Measurements from ENCODE around the gene UBE4B. TPM values are rescaled to one million over a fixed set of nuclear protein-coding genes. Genes with fewer than 3 reads are reported as not detected.
A peak's percentile ranks its signal among the peaks of the same experiment; 100 is the strongest.
"Not testable (repeated sequence)": the region's sequence is repeated elsewhere in the genome, so short reads cannot be mapped to it uniquely, and the experiment has no call there.

UBE4B gene
- total and polyA plus RNA-seq, 2 of the 13 experiments (the other 11 are each of a cell fraction or from before 2014, with no cell fraction given), result 15.2 to 24.8 TPM

DNA sequence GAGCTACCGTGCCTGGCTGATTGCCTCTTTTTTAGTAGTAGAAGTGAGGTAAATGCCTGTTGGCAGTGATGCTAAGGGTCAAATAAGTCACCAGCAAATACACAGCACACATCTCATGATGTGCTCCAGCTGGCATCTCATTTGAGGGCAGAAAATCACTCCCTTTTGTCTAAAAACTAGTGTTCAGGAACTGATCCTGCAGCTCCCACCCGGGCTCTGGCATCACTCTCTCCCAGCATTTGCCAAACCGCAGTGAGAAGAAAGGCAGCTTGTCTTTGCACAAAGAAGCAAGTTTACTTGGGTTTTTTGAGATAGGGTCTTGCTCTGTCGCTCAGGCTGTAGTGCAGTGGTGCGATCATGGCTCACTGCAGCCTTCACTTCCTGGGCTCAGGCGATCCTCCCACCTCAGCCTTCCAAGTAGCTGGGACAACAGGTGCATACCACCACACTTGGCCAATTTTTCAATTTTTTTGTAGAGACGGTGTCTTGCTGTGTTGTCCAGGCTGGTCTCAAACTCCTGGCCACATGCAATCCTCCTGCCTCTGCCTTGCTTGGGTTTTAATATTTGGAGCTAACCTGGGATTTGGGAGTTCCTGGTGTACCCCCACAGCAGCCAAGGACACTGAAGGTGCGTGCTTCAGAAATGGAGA lies 31.6 kb upstream of the UBE4B start:
- ChIA-PET CTCF (ENCODE audit: low intra/inter-chr PET ratio, low total read pairs) (no interaction called here), POLR2A (no interaction called here)
- Histone ChIP-seq H4K20me1 (ENCODE audit: insufficient read depth, low read length) (no peaks in the 10 kb centered on the region), H3K9me3 (ENCODE audit: low read length) (no peaks in the 10 kb centered on the region), H3K4me3 (replicated peaks in 1 of 3; ENCODE audit: insufficient read depth in 1 of 3, low read depth in 2 of 3, low read length in 3 of 3) (no peak overlapping the region), H3K4me2 (ENCODE audit: low read depth, low read length) (no peak overlapping the region), H3K4me1 (ENCODE audit: insufficient read depth, low read length) (peaks cover 7% of the 10 kb centered on the region), H3K9ac (ENCODE audit: insufficient read depth, low read depth, low read length) (no peak overlapping the region), H3K79me2 (ENCODE audit: insufficient read depth, low read length) (no peaks in the 10 kb centered on the region), H3K27ac (ENCODE audit: extremely low read length, insufficient read depth, low read length) (no peak overlapping the region), H2AFZ (ENCODE audit: low read length) (no peak overlapping the region), H3K36me3 (replicated peaks in 1 of 2; ENCODE audit: control insufficient read depth in 1 of 2, insufficient read depth in 2 of 2, low read length in 2 of 2) (no peaks in the 10 kb centered on the region), H3K27me3 (ENCODE audit: control insufficient read depth in 1 of 2, insufficient read depth in 2 of 2, low read length in 2 of 2) (peaks cover 0 to 17% of the 10 kb centered on the region in 2 experiments; a peak in 4 of 5 replicates)
- no TSS peak for BruUV-seq (replicated peaks)
- no peak for DNase-seq (ENCODE audit: low spot score)
- in situ Hi-C loops (cut with HindIII; ENCODE audit: extremely low pct_ligation_motif_present, low pct_unique_long_range_greater_than_20kb), result no loop called here
- WGBS (ENCODE audit: low lambda C conversion rate), result 68% methylated on average over 7 of the region's 8 CpGs
- no peak for FAIRE-seq
- TF ChIP-seq ZNF781 (CRISPR knock-in tag; IDR thresholded peaks at IDR 0.05; ENCODE audit: borderline replicate concordance, not compliant biosample characterization), result no peak
- TF ChIP-seq ZNF121 (CRISPR knock-in tag; IDR thresholded peaks at IDR 0.05), result 0 out of 2 replicates have a peak, but pooled peaks have one; percentile 45
- intact Hi-C loops (cut with micrococcal nuclease; ENCODE audit: unreplicated experiment), result no loop called here
- no peak for ATAC-seq

DNA sequence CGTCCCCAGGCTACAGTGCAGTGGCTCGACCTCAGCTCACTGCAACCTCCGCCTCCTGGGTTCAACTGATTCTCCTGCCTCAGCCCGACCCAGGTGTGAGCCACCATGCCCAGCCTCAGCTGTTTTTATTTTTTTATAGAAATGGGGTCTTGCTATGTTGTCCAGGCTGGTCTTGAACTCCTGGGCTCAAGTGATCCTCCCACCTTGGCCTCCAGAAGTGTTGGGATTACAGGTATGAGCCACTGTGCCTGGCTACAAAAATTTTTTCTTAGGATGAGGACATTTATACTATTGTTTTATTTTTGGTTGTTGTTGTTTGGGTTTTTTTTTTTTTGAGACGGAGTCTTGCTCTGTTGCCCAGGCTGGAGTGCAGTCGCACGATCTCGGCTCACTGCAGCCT lies 27.5 kb upstream of the UBE4B start:
- ATAC-seq; POLR2A ChIA-PET; intact Hi-C loops (cut with micrococcal nuclease; ENCODE audit: unreplicated experiment); H3K9ac ChIP-seq (ENCODE audit: insufficient read depth, low read depth, low read length); H3K79me2 ChIP-seq (ENCODE audit: insufficient read depth, low read length); H3K27me3 ChIP-seq (ENCODE audit: control insufficient read depth in 1 of 2, insufficient read depth in 2 of 2, low read length in 2 of 2); CTCF ChIA-PET (ENCODE audit: low intra/inter-chr PET ratio, low total read pairs); H3K36me3 ChIP-seq (replicated peaks in 1 of 2; ENCODE audit: control insufficient read depth in 1 of 2, insufficient read depth in 2 of 2, low read length in 2 of 2); FAIRE-seq; H3K4me1 ChIP-seq (ENCODE audit: insufficient read depth, low read length); H3K9me3 ChIP-seq (ENCODE audit: low read length); DNase-seq (ENCODE audit: low spot score); in situ Hi-C loops (cut with HindIII; ENCODE audit: extremely low pct_ligation_motif_present, low pct_unique_long_range_greater_than_20kb); H4K20me1 ChIP-seq (ENCODE audit: insufficient read depth, low read length); BruUV-seq (replicated peaks); H3K4me3 ChIP-seq (replicated peaks in 1 of 3; ENCODE audit: insufficient read depth in 1 of 3, low read depth in 2 of 3, low read length in 3 of 3); H2AFZ ChIP-seq (ENCODE audit: low read length); H3K4me2 ChIP-seq (ENCODE audit: low read depth, low read length); H3K27ac ChIP-seq (ENCODE audit: extremely low read length, insufficient read depth, low read length): not testable (repeated sequence)
- TF ChIP-seq ZNF121 (CRISPR knock-in tag; IDR thresholded peaks at IDR 0.05), result 0 out of 2 replicates have a peak, but pooled peaks have one; percentile 23
- 65% methylated on average over 8 of the region's 8 CpGs for WGBS (ENCODE audit: low lambda C conversion rate)

All from HepG2 (cell line).